Skeletal muscle cell (primary cell): ENCODE data around the gene BTNL2.
"Not testable (repeated sequence)": the region's sequence is repeated elsewhere in the genome, so short reads cannot be mapped to it uniquely, and the experiment has no call there.

ENCODE experiments used
- DNase-seq: peaks from one replicate; pipeline ENCODE4 v3.0.0-alpha.2; 2010; ENCODE audit warnings: low read depth
- H3K4me3 ChIP-seq: 2 replicates; pipeline ENCODE4 v1.5.1; 2011; ENCODE audit warnings: low read depth, mild to moderate bottlenecking, control low read depth, low read length, moderate library complexity

The BTNL2 gene

DNA sequence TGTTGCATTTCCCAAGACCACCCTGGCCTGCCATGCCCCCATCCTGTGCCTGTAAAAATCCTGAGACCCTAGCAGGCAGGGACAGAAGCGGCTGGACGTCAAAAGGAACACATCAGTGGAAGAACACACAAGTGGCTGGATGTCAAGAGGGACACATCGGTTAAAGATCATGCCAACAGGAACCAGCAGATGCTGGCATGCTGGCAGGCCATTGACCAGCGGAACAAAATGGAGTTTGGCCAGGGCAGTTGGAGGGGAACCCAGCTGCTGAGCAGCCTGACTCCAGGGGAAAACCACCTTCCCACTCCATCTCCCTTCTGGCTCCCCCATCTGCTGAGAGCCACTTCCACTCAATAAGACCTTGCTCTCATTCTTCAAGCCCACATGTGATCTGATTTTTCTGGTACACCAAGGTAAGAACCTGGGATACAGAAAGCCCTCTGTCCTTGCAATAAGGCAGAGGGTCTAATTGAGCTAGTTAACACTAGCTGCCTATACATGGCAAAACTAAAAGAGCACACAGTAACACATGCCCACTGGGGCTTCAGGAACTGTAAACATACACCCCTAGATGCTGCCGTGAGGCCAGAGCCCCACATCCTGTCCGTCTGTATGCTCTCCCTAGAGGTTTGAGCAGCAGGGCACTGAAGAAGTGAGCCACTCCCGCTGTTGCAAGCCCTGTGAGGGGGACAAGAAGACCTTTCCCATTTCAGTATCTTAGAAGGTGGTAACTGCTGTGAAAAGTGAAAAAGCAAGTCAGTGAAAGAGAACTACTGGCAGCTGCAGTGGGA, 31.0 kb downstream of the BTNL2 start:
- DNase-seq, result no peak
- H3K4me3 ChIP-seq, result no peak overlapping the region

- no peak for DNase-seq
- no peak within 1 kb of the TSS for H3K4me3 ChIP-seq
Measured at GRCh38 chr6:32371803-32372202, 35.2 kb downstream of the BTNL2 start, which contains the start of gene TSBP1. TSS of gene TSBP1 (minus strand) at chr6:32371903. CDS start at chr6:32371706, 197 bp downstream.

- DNase-seq, result no peak
- H3K4me3 ChIP-seq, result no peak overlapping the region
Measured at GRCh38 chr6:32371229-32371628, 35.8 kb downstream of the BTNL2 start.

- DNase-seq, result no peak
- no peak overlapping the region for H3K4me3 ChIP-seq
Measured at GRCh38 chr6:32370505-32370904, 36.5 kb downstream of the BTNL2 start.

DNA sequence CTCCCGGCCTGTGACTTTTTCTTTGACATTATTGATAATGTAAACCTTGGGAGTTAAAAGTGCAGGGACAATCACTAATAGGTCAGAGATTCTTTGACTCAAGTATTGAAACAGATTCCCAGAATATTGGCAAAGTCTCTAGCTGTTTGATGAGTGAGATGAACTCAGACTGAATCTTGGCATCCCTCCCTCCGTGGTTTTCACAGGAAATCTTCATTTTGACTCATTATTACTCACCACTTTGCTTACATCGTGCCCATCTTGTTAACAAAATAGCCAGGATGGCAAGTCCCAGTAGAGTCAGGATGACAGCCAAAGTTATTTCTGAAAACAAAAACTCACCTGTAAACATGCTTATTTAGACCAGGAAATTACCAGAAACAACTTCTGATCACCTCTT, 37.3 kb downstream of the BTNL2 start:
- no peak overlapping the region for H3K4me3 ChIP-seq
- DNase-seq, result peak; percentile 84

- no peak overlapping the region for H3K4me3 ChIP-seq
- no peak for DNase-seq
Measured at GRCh38 chr6:32367644-32368043, 39.3 kb downstream of the BTNL2 start.

DNA sequence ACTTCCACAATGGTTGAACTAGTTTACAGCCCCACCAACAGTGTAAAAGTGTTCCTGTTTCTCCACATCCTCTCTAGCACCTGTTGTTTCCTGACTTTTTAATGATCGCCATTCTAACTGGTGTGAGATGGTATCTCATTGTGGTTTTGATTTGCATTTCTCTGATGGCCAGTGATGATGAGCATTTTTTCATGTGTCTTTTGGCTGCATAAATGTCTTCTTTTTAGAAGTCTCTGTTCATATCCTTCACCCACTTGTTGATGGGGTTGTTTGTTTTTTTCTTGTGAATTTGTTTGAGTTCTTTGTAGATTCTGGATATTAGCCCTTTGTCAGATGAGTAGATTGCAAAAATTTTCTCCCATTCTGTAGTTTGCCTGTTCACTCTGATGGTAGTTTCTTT, 47.8 kb downstream of the BTNL2 start:
- not testable (repeated sequence) for H3K4me3 ChIP-seq, DNase-seq

- not testable (repeated sequence) for H3K4me3 ChIP-seq, DNase-seq
Measured at GRCh38 chr6:32358548-32358947, 48.4 kb downstream of the BTNL2 start.

- no peak overlapping the region for H3K4me3 ChIP-seq
- no peak for DNase-seq
Measured at GRCh38 chr6:32355018-32355417, 52.0 kb downstream of the BTNL2 start.

DNA sequence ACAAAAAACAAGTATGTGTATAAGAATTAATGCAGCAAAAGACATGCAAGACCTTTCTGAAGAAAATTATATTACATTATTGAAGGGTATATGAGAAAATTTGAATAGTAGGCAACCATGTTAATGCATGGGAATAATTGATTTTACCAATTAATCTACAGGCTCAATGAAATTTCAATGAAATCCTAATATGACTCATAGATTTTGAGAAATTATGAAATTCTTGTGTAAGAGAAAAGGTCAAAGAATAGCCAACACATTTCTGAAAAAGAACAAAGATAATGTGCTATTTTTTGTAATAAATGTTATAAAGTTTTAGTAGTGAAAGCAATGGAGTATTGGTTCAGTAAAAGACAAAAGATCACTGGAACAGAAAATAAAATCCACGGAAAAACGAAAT, 53.6 kb downstream of the BTNL2 start:
- no peak for DNase-seq
- H3K4me3 ChIP-seq, result no peak overlapping the region
